ENCODE results near the gene CCDC91.

DNA sequence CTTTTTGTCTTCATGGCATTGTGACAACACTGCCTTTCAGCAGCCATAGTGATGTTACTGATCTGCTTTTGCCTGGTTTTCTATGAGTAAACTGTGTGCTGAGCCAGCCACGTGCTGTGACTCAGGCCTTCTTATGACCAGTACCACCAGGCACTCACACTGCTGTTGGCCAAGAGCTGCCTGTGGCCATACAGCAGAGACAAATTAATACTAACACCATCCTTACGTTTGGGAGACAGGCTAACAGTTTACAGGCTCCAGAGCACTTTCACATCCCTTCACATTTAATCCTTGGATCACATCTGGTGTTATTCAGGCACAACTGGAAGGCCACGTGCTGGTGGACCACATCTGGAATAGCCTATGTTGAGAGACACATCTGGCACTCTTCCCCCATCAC lies 377.9 kb downstream of the CCDC91 start:
- TF ChIP-seq TAF1 (IDR thresholded peaks at IDR 0.05; ENCODE audit: low read depth, low read length) (no peak), POLR2A (IDR thresholded peaks at IDR 0.05; ENCODE audit: low read depth, low read length) (no peak)
